Nephron progenitor cell (in vitro differentiated cells): Measurements from ENCODE around the gene GPANK1.
A peak's percentile ranks its signal among the peaks of the same experiment; 100 is the strongest.

Experiments
- DNase-seq: peaks from one replicate; pipeline ENCODE4 v3.0.0; 2021
- H3K27ac Mint-ChIP-seq: 2 replicates; pipeline ENCODE4 v1.8.0; 2021; ENCODE audit warnings: mild to moderate bottlenecking, moderate library complexity, mixed read lengths
- H3K27me3 Mint-ChIP-seq: 2 replicates; pipeline ENCODE4 v1.8.0; 2021; ENCODE audit warnings: mild to moderate bottlenecking, low read depth, mixed read lengths; ENCODE audit not compliant: poor library complexity
- H3K36me3 Mint-ChIP-seq: 2 replicates; pipeline ENCODE4 v1.8.0; 2021; ENCODE audit warnings: low read depth, mixed read lengths
- H3K4me1 Mint-ChIP-seq: 2 replicates; pipeline ENCODE4 v1.8.0; 2021; ENCODE audit warnings: mixed read lengths
- H3K4me3 Mint-ChIP-seq: 2 replicates; pipeline ENCODE4 v1.8.0; 2021; ENCODE audit warnings: mild to moderate bottlenecking, moderate library complexity, mixed read lengths
- H3K9me3 Mint-ChIP-seq: 2 replicates; pipeline ENCODE4 v1.8.0; 2021; ENCODE audit warnings: mild to moderate bottlenecking, moderate library complexity, mixed read lengths
- TF ChIP-seq, protein P1 (sequence below): fragments of 200-600 bp; sonication (generic); IDR thresholded peaks from 2 replicates; pipeline ENCODE4 v1.5.0; 2021; ENCODE audit warnings: antibody characterized with exemption

The GPANK1 gene

DNA sequence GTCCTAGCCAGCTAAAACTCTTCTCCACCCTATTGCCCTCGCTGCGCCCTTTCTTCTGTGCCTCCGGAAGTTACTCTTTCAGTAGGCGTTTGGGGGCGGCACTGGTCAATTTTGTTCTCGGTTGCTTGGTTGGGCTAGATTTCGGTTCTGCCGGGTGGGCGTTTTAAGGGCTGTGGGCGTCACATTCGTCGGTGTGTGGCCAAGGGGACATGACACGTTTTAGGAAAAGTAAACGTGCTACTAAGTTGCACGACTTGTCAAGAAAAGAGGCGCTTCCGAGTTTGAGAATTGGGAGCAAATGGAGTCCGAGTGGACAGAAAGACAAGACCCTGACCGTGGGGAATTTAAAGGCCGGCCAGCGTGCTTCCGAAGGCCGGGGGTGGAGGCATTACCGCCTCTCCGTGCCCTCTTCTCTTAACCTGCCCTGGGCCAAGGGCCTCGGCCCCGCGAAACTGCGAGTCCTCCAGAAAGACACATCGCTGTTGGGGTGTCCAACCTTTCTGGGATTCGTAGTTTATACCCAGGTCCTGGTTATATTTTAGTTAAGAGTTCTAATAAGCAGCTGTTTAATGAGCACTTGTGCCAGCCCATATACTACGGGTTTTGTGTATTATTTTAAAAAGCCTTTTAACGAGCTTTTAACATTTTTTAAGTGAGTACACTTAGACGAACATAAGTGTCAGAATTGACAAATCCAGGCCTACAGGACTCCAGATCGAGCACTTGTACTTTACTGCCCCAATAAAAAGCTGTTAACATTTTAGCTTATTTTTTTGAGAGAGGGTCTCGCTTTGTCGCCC lies 11.7 kb downstream of the GPANK1 start:
- Mint-ChIP-seq H3K9me3 (no peaks in the 10 kb centered on the region), H3K27ac (peak overlapping the region; percentile 100), H3K27me3 (peaks cover 4% of the 10 kb centered on the region), H3K4me1 (peaks cover 69% of the 10 kb centered on the region), H3K4me3 (peak overlapping the region; percentile 99), H3K36me3 (peaks cover 55% of the 10 kb centered on the region)
- TF ChIP-seq, protein P1, sequence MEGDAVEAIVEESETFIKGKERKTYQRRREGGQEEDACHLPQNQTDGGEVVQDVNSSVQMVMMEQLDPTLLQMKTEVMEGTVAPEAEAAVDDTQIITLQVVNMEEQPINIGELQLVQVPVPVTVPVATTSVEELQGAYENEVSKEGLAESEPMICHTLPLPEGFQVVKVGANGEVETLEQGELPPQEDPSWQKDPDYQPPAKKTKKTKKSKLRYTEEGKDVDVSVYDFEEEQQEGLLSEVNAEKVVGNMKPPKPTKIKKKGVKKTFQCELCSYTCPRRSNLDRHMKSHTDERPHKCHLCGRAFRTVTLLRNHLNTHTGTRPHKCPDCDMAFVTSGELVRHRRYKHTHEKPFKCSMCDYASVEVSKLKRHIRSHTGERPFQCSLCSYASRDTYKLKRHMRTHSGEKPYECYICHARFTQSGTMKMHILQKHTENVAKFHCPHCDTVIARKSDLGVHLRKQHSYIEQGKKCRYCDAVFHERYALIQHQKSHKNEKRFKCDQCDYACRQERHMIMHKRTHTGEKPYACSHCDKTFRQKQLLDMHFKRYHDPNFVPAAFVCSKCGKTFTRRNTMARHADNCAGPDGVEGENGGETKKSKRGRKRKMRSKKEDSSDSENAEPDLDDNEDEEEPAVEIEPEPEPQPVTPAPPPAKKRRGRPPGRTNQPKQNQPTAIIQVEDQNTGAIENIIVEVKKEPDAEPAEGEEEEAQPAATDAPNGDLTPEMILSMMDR, result no peak
- peak; percentile 80 for DNase-seq

- TF ChIP-seq, protein P1, result no peak
- Mint-ChIP-seq H3K4me1 (peaks cover 58% of the 10 kb centered on the region), H3K9me3 (no peaks in the 10 kb centered on the region), H3K36me3 (peaks cover 56% of the 10 kb centered on the region), H3K4me3 (peak overlapping the region; percentile 99), H3K27me3 (peaks cover 4% of the 10 kb centered on the region), H3K27ac (peak overlapping the region; percentile 100)
- no peak for DNase-seq
Observed at GRCh38 chr6:31651602-31652191, 13.1 kb downstream of the GPANK1 start.

DNA sequence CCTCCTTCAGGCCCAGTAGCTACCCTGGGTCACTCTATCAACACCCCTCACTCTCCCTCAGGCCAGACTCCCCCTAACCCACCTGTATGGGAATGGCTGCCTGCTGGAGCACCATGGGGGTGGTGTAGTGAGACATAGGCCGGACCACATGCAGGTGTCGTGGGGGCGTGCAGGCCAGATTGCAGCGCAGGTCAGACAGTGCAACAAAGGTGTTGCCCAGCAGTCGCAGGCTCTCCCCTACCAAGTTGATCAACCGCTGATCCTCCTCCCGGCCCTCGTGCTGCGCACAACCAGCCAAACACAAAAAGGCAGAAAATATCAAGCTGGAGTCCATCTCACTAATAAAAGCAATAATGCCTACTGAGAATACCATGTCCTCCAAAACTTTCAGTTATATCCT lies 19.5 kb downstream of the GPANK1 start:
- peak overlapping the region; percentile 48 for H3K27ac Mint-ChIP-seq

GRCh38 chr6:31643818-31644454 lies 20.9 kb downstream of the GPANK1 start:
- no peak for DNase-seq
- Mint-ChIP-seq H3K27ac (no peak overlapping the region), H3K27me3 (no peaks in the 10 kb centered on the region), H3K4me1 (peaks cover 6% of the 10 kb centered on the region), H3K4me3 (no peak overlapping the region), H3K36me3 (peaks cover 70% of the 10 kb centered on the region), H3K9me3 (no peaks in the 10 kb centered on the region)
- TF ChIP-seq, protein P1, result no peak

More for the DNA sequence above, 19.5 kb downstream of the GPANK1 start:
- peaks cover 74% of the 10 kb centered on the region for H3K36me3 Mint-ChIP-seq
- H3K9me3 Mint-ChIP-seq, result no peaks in the 10 kb centered on the region
- H3K27me3 Mint-ChIP-seq, result no peaks in the 10 kb centered on the region
- no peak for DNase-seq
- TF ChIP-seq, protein P1, result no peak
- peaks cover 16% of the 10 kb centered on the region for H3K4me1 Mint-ChIP-seq
- no peak overlapping the region for H3K4me3 Mint-ChIP-seq

- TF ChIP-seq, protein P1, result no peak
- H3K4me3 Mint-ChIP-seq, result no peak overlapping the region
- H3K27me3 Mint-ChIP-seq, result no peaks in the 10 kb centered on the region
- H3K9me3 Mint-ChIP-seq, result no peaks in the 10 kb centered on the region
- peaks cover 64% of the 10 kb centered on the region for H3K36me3 Mint-ChIP-seq
- no peak overlapping the region for H3K27ac Mint-ChIP-seq
- no peak for DNase-seq
- no peaks in the 10 kb centered on the region for H3K4me1 Mint-ChIP-seq
Observed at GRCh38 chr6:31642798-31643570, 21.8 kb downstream of the GPANK1 start.
